SKM-1 (cell line): ENCODE data around the gene PCOLCE2.

Experiments used
- DNase-seq: peaks from one replicate; lab custom pipeline; 2025; ENCODE audit not compliant: unreplicated experiment; lab: John Stamatoyannopoulos, UW

The PCOLCE2 gene

DNA sequence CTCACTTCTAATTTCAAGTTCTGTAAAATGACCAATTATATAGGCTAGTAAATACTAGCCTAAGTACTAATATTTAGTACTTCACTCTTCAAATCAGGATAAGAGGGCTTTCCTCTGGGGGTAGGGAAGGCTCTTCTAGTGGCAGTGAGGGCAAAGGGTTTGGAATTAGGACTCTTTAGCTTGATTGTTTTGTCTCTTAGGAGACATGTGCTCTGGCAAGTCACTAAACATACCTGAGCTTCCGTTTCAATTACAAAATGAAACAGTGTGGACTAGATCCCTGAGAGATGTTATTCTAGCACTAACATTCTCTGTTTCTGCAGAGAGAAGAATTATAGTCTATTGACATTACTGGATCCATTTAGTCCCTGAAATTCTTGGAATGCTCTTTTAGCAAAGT lies 71.5 kb downstream of the PCOLCE2 start:
- no peak for DNase-seq

DNA sequence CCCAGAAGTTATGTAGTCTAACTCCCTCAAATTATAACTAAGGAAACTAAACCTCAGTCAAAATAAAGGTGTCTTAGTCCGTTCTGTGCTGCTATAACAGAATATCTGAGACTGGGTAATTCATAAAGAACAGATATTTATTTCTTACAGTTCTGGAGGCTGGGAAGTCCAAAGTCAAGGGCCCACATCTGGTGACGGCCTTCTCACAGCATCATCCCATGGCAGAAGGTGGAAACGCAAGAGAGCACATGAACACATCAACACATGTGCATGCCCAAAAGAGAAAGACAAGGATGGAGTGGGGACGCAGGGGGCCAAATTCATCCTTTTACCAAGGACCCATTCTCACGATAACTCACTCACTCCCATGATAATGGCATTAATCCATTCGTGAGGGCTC lies 73.1 kb downstream of the PCOLCE2 start:
- DNase-seq = no peak

DNA sequence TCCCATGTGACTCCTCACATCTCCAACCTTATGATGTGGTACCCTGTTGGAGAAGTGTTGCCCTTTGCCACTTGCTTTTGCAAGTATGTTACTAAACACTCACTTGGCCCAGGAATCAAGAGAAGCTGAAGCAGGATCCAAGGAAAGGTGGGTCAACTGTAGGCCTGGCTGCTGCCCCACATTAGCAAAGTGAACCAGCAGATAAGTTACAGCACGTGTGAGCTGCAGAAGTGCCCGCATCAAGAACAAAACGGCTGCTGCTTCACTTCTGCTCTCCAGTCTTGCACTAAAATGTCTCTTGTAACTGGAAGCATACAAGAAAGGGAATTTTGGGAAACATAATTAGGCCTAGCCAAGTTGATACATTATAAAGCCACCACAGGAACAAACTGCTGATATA lies 79.6 kb downstream of the PCOLCE2 start:
- no peak for DNase-seq

DNA sequence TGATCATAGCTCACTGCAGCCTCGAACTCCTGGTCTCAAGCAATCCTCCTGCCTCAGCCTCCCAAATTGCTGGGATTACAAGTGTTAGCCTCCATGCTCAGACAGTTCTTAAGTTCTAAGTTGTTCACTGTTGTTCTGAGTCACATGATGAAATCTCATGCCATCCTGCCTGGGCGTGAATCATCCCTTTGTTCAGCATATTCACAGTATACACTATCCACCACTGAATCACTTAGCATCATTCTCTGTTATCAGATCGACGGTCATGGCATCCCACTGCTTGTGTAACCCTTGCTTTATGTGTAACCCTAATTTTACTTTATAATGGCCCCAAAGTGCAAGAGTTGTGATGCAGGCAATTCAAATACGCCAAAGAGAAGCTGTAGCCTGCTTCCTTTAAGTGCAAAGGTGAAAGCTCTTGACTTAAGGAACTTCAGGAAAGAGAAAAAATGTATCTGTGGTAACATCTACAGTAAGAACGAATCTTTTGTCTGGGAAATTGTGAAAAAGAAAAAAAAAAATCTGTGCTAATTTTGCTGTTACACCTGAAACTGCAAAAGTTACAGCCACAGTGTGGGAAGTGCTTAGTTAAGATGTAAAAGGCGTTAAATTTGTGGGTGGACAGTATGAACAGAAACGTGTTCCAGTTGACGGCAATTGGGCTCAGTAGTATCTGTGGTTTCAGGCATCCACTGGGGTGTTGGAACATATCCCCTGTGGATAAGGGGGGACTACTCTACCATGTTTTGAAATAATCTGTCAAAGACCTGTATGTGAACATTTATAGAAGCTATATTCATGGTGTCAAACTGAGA lies 80.6 kb downstream of the PCOLCE2 start:
- no peak for DNase-seq

DNA sequence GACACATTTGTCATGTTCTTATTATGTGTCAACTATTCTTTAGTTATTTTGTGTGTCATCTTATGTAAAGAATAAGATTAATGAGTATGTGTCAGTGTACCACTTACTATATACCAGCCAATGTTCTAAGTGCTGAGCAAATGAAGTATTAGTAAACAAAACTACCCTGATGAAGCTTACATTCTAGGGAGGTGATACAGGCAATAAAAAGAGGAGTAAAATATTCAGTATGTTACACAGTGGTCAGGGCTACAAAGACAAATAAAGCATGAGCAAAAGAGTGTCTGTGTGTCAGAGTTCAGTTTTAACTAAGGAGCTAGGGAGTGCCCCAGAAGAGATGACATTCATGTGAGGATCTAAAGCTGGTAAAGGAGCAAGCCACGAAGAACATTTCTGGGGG lies 86.0 kb downstream of the PCOLCE2 start:
- DNase-seq = no peak

DNA sequence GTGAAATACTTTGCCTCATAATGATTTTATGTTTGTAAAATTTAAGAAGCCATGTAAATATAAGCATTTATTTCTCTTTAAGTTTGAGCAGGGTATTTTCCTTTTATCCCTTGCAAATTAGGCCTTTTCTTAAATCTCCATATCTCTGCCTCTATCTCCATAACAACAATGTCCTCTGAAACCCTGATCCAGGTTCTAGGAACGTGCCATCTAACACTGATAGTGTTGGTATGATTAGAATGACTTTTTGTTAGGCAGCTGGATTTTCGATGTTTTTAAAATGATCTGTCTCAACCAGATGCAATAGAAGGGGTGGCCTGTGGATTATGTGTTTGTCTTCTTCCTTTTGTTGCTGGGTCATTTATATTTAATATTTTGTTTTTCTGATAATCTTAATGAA lies 87.1 kb downstream of the PCOLCE2 start:
- DNase-seq = no peak

DNA sequence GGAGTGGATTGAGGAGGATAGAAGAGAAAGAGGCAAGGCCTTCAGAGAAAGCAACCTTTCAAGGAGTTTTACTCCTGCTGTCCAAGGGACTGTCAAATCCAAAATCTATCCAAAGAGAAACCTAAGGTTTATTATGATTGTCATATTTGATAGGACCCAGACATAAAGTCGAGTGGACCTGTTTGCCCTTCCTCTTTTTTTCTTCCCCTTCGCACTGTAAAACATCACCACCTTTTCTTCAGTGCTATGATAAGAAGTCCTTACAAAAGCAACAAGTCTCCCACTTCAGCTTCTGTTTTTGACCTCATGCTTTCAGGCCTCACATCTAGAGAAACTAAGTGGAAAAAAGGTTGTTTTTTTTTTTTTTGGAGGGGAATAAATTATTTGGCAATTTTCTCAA lies 92.1 kb downstream of the PCOLCE2 start:
- no peak for DNase-seq

DNA sequence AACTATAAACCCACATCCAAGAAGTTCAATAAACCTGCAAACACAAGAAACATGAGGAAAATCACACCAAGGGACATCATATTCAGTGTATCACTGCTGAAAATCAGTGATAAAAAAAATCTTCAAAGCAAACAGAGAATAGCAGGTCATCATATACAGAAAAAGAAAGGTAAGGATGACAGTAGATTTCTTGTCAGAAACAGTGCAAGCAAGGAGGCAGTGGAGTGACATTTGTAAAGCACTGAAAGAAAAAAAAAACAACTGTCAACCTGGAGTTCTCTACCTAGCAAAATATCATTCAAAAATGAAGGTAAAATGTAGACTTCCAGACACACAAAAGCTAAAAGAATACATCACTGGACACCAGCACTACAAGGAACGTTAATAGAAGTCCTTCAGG lies 93.6 kb downstream of the PCOLCE2 start:
- DNase-seq = no peak

DNA sequence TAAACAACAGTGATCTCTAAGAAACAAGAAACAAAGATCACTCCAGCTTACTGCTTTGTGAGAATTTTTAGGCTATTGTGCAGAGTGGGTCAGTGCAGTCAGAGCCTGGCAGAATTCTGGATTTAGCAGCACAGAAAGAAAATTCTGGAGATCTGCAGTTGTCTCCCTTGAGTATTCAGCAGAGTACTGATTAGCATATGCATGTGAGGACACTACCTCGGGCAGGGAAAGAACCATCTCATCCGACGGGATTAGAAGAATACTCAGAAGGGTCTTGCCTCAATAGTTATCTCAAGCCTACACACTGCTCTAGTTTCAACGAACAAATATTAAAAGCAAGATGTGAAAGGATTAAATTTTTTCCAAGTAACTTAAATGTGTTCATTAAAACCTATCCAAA lies 94.4 kb downstream of the PCOLCE2 start:
- DNase-seq = no peak

DNA sequence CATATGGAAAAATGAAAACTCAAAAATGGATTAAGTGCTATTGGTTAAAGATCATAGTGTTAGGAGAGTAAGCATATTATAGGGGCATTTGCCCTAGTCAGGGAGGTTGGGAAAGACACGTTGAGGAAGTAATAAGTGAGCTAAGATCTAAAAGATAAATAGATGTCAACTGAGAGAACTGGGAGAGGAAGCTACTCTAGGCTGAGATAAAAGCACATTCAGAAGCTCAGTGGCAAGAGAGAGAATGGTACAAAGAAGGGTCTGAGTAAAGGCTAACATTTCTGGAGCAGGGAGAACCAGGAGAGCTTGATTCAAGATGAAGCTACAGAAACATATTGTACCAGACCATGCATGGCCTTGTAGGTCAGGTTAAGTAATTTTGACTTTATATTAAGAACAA lies 101.2 kb downstream of the PCOLCE2 start:
- peak; percentile 75 for DNase-seq

DNA sequence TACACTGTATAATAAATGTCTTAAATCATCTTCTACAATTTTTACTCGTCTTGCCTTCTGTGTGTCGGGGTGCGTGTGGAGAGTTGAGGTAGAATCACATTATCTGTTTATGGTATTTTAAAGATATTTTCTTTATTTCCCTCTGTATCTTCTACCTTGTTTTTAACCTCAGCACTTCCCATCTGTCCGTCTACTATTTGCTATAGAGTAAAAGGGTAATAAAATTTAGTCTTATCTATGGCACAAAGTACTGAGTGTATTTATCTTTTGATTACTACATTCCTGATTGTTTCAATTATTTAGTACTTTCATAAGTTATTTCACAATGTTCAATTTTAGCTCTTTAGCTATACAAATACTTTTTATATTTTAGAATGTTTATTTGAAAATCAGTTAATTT lies 102.9 kb downstream of the PCOLCE2 start:
- no peak for DNase-seq

DNA sequence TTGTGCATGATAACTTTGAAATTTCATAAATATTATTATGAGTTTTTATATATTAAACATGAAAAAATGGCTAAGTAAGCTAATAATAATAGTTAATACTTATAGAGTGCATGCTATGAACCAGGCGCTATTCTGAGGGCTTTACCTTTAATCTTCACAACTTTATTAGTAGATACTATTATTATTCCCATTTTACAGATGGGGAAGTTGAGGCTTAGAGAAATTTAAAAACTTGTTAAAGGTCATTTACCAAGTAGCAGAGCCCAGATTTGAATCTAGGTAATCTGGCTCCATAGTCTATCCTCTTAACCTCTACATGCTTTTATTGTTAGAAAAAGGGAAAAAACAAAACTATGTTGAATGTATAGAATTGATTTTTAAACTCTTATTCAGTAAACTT lies 104.7 kb downstream of the PCOLCE2 start:
- DNase-seq = no peak

DNA sequence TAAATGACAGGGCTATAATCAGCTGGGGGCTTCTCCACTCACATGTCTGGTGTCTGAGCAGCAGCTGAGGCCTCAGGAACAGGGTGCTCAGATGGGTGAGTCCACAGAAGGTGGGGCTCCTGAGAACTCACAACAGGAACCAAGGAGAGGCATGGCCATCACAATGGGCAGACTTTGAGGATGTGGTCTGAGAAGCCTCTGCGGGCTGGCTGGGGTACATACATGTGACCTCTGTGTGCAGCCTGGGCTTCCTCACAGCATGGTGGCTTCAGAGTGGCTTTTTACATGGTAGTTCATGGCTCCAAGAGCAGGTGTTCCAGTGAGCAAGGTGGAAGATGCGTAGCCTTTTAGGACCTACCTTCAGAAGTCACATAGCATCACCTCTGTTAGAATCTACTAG lies 106.3 kb downstream of the PCOLCE2 start:
- DNase-seq = no peak

DNA sequence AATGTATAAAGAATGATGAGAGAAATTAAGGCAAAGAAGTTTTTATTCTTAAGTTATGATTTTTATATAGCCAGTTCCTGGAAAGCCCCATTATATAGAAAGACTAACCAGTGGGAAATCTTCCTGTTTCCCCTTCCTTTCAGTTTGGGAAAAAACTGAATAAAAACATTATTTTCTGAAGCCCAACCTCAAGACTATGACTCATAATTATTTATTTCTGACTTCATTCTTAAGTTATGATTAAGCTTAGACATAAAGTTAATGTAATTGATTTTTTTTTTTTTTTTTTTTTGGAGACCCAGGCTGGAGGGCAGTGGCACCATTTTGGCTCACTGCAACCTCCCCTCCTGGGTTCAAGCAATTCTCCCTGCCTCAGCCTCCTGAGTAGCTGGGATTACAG lies 109.3 kb downstream of the PCOLCE2 start:
- no peak for DNase-seq

DNA sequence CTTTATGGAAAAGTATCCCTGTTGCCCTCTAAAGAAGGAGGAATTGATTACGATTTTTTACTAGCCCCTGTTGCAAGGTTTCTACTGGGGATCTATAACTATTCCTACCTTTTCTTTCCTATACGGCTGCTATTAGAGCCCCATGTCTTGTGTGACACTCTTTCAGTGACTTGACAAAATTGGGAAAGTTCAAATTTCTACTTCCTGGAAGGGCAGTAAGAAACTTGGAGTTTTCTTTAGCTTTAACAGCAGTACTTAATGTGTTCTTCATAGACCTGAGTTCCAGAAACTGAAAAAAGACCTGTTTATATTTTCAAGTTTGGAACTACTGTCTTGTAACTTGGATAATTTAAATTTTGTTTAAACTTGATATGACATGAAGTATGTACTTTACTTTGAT lies 110.3 kb downstream of the PCOLCE2 start:
- DNase-seq = no peak

DNA sequence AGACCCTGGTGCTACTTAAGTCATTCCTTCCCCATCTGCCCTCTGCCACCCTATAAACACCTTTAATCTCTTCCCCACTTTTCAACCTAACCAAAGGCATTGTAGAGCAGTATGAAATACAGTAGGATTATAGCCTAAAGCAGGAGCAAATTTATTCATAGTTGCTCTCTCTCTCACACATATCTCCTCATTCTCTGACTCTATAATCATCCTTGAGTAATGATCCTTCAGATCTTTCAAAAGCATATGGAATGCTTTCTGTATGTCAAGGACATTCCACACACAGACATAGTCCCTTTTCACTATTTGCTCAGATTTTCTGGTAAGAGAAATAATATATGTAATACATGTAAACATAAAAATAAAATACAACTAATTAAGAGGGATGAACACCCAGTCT lies 111.0 kb downstream of the PCOLCE2 start:
- DNase-seq = no peak

DNA sequence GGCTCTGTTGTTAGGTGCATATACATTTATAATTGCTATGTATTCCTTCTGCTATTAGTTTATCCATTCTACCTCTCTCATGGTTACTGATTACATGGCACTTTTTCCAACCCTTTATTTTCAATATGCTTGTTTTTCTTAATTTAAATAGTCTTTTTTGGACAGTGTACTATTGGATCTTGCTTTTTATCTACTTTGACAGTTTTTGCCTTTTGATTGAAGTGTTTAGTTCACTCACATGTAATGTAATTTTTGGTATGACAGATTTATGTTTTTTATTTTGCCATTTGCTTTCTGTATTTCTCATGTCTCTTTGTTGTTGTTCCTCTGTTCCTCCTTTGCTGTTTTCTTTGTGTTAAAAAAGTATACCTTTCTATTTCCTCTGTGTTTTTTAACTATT lies 120.5 kb downstream of the PCOLCE2 start:
- no peak for DNase-seq
